ENCODE data around the gene ID1.
"Not testable (repeated sequence)": the region's sequence is repeated elsewhere in the genome, so short reads cannot be mapped to it uniquely, and the experiment has no call there.

The ID1 gene

GRCh38 chr20:31573555-31574321 lies 31.4 kb upstream of the ID1 start:
- DNase-seq (ENCODE audit: low read depth), result no peak

DNA sequence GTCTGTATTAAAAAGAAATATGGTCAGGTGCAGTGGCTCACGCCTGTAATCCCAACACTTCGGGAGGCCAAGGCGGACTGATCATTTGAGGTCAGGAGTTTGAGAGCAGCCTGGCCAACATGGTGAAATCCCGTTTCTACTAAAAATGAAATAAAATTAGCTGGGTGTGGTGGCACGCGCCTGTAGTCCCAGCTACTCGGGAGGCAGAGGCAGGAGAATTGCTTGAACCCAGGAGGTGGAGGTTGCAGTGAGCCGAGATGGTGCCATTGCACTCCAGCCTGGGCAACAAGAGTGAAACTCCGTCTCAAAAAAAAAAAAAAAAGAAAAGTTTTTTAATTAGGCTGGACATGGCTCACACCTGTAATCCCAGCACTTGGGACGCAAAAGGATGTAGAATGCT lies 30.1 kb upstream of the ID1 start:
- not testable (repeated sequence) for DNase-seq (ENCODE audit: low read depth)

GRCh38 chr20:31576751-31577150 lies 28.3 kb upstream of the ID1 start:
- no peak for DNase-seq (ENCODE audit: low read depth)

DNA sequence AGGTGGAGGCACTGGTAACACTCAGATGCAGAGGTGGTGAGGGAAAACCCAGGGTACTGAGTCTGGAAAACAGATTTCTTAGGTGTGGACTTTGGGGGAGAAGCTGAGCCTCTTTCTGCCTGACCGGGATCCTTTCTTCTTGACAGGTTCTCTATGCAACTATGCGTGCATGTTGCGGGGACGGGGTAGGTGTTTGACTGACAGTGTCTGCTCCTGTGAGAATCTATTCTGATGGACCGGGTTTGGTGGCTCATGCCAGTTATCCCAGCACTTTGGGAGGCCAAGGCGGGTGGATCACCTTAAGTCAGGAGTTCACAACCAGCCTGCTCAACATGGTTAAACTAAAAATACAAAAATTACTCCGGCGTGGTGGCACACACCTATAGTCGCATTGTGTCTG lies 27.9 kb upstream of the ID1 start:
- no peak for DNase-seq (ENCODE audit: low read depth)

GRCh38 chr20:31578448-31579138 lies 26.5 kb upstream of the ID1 start:
- DNase-seq (ENCODE audit: low read depth), result no peak

GRCh38 chr20:31579245-31579644 lies 25.8 kb upstream of the ID1 start:
- no peak for DNase-seq (ENCODE audit: low read depth)

- DNase-seq (ENCODE audit: low read depth), result not testable (repeated sequence)
Measured at GRCh38 chr20:31579941-31580651, 25.0 kb upstream of the ID1 start.

DNA sequence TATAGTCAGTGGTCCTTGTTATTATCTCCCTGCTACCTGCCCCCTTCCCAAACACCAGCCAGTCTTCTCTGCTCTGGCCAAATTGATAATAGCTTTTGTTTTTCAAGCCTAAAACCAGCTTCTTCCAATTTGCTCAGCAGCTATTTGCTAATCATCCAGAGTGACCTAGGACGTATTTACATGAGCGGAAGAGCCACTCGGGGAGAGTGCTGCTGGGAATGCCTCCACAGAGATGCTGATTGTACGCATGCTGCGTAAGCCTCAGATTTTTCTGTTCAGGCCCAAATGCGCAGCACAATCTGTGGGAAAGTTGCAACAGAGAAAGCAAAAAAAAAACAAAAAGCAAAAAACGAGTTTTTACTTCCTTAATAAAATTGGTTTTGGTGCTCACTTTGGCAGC lies 24.4 kb upstream of the ID1 start:
- DNase-seq (ENCODE audit: low read depth), result no peak

DNA sequence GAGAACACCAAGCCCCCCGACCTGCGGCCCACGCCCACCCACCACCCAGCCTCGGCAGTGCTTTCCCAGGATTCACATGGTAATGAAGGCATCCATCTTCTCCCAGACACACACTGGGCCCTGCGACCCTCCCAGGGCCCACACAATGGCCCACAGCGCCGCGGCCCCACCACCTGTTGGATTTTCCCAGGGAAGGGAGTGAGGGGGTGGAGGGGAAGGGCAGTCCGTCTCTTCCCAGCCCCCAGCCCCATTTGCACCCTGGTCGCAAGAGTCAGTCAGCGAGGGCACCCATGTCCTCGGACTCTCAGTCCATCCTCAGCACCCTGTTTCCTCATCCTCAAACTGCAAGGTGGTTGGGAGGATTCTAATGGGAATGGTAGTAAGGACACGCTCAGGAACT lies 23.7 kb upstream of the ID1 start:
- DNase-seq (ENCODE audit: low read depth), result no peak

DNA sequence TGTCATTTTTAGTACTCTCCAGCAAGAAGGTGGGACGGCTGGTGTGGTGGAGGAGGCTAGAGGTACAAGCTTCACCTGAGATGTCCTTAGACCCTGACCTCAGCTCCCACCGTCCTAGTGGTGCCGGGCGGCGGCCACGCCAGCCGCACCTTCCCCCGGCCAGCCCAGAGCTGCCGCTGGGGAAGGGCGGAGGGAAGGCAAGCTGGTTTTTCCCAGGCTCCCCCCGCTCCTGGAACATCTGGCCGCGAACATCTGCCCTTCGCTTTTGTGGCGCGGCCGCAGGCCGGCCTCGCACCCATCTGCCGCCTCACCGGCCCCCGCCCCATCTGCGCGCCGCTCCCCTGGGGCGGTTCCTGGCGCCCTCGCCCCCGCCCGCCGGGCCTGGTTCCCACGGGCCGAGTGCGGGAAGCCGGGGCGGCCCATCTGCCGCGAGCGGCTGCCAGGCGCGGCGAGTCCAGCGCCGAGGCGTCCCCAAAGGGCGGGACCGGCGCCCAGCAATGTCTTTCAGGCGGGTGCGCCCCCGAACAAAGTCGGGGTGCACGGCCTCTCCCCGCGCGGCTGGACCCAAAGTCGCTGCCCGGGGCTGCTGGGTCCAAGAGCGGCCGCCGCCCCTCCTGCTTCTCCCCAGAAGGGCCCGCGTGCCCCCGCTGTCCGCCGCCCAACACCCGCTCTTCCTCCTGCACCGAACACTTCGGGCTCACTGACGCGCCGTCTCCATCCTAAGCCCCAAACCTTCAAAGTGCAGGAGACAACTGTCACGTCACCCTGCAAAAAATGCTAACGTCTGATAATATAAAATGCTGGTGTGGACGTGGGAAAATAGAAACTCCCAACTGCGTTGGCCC lies 17.3 kb upstream of the ID1 start:
- DNase-seq (ENCODE audit: low read depth), result no peak

GRCh38 chr20:31590717-31591225 lies 14.3 kb upstream of the ID1 start:
- no peak for DNase-seq (ENCODE audit: low read depth)

- no peak for DNase-seq (ENCODE audit: low read depth)
Measured at GRCh38 chr20:31593221-31594001, 11.7 kb upstream of the ID1 start.

GRCh38 chr20:31594002-31594557 lies 11.0 kb upstream of the ID1 start:
- DNase-seq (ENCODE audit: low read depth), result no peak

- no peak for DNase-seq (ENCODE audit: low read depth)
Measured at GRCh38 chr20:31594558-31595379, 10.3 kb upstream of the ID1 start.

- no peak for DNase-seq (ENCODE audit: low read depth)
Measured at GRCh38 chr20:31595380-31595653, 9.8 kb upstream of the ID1 start.

GRCh38 chr20:31595654-31596411 lies 9.3 kb upstream of the ID1 start:
- DNase-seq (ENCODE audit: low read depth), result no peak

- DNase-seq (ENCODE audit: low read depth), result not testable (repeated sequence)
Measured at GRCh38 chr20:31596412-31596715, 8.7 kb upstream of the ID1 start.

GRCh38 chr20:31596831-31597480 lies 8.1 kb upstream of the ID1 start:
- DNase-seq (ENCODE audit: low read depth), result no peak

GRCh38 chr20:31597481-31597855 lies 7.6 kb upstream of the ID1 start:
- no peak for DNase-seq (ENCODE audit: low read depth)

All from stimulated activated CD8-positive, alpha-beta memory T cell treated with anti-CD3 and anti-CD28 coated beads, Interleukin-4, amount 100 ng/mL, for 24 hours (primary cell).